ENCODE results near the gene AQP9.

- TF ChIP-seq CTCF (IDR thresholded peaks at IDR 0.05; ENCODE audit: control extremely low read depth in 1 of 3, insufficient read depth in 1 of 3, low read depth in 1 of 3, low read length in 3 of 3) = no peak
- TF ChIP-seq RAD21 (IDR thresholded peaks at IDR 0.05 in 1 of 2, conservative IDR thresholded peaks at IDR 0.05 in 1 of 2; ENCODE audit: low read depth in 2 of 2, low read length in 2 of 2) = no peak
- no peak for TF ChIP-seq MAX (IDR thresholded peaks at IDR 0.05)
- no peak for TF ChIP-seq KDM5A (IDR thresholded peaks at IDR 0.05; ENCODE audit: low read length)
- no peak for TF ChIP-seq TBP (IDR thresholded peaks at IDR 0.05; ENCODE audit: low read depth, low read length)
- no peak for TF ChIP-seq EZH2 (IDR thresholded peaks at IDR 0.05; ENCODE audit: low read depth, low read length, severe bottlenecking)
- no peak for TF ChIP-seq RFX5 (IDR thresholded peaks at IDR 0.05; ENCODE audit: borderline replicate concordance, low read depth, low read length)
- TF ChIP-seq SIN3A (conservative IDR thresholded peaks at IDR 0.05 in 1 of 2, IDR thresholded peaks at IDR 0.05 in 1 of 2; ENCODE audit: low read depth in 1 of 2, low read length in 2 of 2) = no peak
- no peak for TF ChIP-seq GTF2F1 (IDR thresholded peaks at IDR 0.05; ENCODE audit: borderline replicate concordance, low read depth, low read length)
- TF ChIP-seq RNF2 (IDR thresholded peaks at IDR 0.05; ENCODE audit: borderline replicate concordance, low read depth, low read length, missing control alignments, poor library complexity, severe bottlenecking) = no peak
These were observed 85.9 kb downstream of the AQP9 start for GRCh38 chr15:58224068-58224467.
